ENCODE measurements around the gene MPG.
"Not testable (repeated sequence)": the region's sequence is repeated elsewhere in the genome, so short reads cannot be mapped to it uniquely, and the experiment has no call there.

The MPG gene

GRCh38 chr16:122361-122760, 44.3 kb downstream of the MPG start:
- no peak overlapping the region for H3K27ac ChIP-seq
- TF ChIP-seq CTCF (conservative IDR thresholded peaks at IDR 0.05), result no peak
- no peak for TF ChIP-seq ZFX (IDR thresholded peaks at IDR 0.05)

DNA sequence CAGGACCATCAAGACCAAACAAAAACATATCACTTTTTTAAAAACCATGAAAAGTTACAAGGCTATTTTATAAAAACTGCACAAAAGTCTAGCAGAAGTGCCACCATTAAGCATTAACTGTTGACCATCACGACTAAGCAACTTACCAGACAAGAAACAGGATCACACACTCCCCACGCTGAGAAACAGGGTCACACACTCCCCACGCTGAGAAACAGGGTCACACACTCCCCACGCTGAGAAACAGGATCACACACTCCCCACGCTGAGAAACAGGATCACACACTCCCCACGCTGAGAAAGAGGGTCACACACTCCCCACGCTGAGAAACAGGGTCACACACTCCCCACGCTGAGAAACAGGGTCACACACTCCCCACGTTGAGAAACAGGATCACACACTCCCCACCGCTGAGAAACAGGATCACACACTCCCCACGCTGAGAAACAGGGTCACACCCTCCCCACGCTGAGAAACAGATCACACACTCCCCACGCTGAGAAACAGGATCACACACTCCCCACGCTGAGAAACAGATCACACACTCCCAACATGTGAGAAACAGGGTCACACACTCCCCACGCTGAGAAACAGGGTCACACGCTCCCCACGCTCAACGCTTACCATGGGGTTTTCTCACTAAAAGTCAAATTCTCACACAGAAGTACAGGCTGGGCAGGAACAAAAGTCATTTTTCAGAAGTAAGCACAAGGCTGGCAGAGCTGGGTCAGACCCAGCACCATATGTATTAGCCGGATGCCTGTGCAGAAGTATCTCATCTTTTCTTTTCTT, 45.7 kb downstream of the MPG start:
- not testable (repeated sequence) for H3K27ac ChIP-seq

DNA sequence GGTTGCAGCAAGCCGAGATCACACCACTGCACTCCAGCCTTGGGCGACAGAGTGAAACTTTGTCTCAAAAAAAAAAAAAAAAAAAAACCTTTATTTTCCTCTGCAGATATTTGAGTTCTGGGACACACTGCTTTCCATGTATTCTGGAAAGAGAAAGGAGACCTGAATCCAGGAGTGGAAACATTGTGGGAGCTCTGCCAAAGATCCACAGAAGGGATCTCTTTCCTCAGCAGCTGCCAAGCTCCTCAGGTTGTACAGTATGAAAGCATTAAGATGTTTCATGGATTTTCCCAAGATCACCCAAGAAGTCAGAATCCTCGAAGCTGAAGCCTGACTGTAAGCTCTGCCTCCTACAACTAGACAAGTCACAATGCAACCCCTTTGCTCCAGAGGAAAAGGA, 47.0 kb downstream of the MPG start:
- TF ChIP-seq ZFX (IDR thresholded peaks at IDR 0.05) (no peak), CTCF (conservative IDR thresholded peaks at IDR 0.05) (no peak)
- H3K27ac ChIP-seq, result no peak overlapping the region

DNA sequence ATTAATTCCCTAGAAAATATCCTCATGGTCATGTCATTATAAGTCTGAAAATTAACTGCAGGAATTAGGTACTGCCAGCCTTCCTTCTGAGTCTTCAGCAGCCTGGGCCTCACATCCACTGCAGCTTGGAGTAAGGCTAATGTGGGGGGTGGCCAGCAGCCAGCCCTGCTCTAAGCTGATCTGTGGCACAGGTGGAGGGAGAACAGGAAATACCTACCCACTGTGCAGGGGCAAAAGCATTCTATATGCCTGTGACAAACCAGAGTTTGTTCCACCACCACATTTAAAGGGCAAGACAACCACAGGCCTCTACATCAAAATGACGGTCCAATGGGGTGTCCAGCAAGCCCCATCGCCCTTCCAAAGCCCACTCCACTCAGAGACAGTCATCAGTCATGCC, 51.0 kb downstream of the MPG start:
- no peak for TF ChIP-seq ZFX (IDR thresholded peaks at IDR 0.05)
- no peak for TF ChIP-seq CTCF (conservative IDR thresholded peaks at IDR 0.05)
- no peak overlapping the region for H3K27ac ChIP-seq

DNA sequence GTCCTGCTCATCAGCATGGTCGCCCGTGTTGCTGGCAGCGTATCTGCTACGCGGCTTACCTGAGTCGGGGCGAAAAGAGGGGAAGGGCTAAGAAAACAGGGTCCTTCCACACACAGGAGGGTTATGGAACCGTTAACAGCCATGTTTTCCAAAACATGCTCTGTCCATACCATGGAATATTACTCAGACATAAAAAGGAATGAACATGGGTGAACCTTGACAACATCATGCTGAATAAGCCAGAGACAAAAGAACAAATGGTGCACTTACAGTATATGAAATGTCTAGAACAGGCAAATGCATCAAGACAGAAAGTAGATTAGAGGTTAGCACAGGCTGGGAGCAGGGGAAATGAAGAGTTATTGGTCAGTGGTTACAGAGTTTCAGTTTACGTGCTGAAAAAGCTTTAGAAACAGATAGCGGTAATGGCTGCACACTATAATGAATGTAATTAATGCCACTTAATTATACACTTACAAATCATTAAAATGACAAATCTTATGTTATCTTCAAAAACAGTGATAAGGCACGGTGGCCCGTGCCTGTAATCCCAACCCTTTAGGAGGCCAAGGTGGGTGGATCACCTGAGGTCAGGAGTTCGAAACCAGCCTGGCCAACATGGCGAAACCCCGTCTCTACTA, 52.6 kb downstream of the MPG start:
- H3K27ac ChIP-seq, result no peak overlapping the region
- TF ChIP-seq CTCF (conservative IDR thresholded peaks at IDR 0.05), result no peak
- no peak for TF ChIP-seq ZFX (IDR thresholded peaks at IDR 0.05)

DNA sequence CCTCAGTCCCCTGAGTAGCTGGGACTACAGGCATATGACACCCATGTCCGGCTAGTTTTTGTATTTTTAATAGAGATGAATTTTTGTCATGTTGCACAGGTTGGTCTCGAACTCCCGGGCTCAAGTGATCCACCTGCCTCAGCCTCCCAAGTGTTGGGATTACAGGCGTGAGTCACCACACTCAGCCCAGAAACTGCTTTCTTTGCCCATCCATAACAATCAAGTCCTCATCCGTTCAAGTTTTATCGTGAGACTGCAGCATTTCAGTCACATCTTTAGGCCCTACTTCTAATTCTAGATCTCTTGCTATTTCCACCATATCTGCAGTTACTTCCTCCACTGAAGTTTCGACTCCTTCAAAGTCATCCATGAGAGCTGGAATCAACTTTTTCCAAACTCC, 54.1 kb downstream of the MPG start:
- TF ChIP-seq CTCF (conservative IDR thresholded peaks at IDR 0.05), result no peak
- TF ChIP-seq ZFX (IDR thresholded peaks at IDR 0.05), result no peak
- no peak overlapping the region for H3K27ac ChIP-seq

- no peak overlapping the region for H3K27ac ChIP-seq
- no peak for TF ChIP-seq ZFX (IDR thresholded peaks at IDR 0.05)
- no peak for TF ChIP-seq CTCF (conservative IDR thresholded peaks at IDR 0.05)
Observed at GRCh38 chr16:133716-134115, 55.7 kb downstream of the MPG start.
